Gastrocnemius medialis (tissue), 4 donors: ENCODE measurements around the gene KCNJ5. TPM values are rescaled to one million over a fixed set of nuclear protein-coding genes. Genes with fewer than 3 reads are reported as not detected.

ENCODE experiments used
- ATAC-seq, 2 donors: fragments of 150-250 bp; one replicate each; pipeline ENCODE4 v1.9.1; 2016
- DNase-seq, 2 donors: peaks; one replicate each; pipeline ENCODE4 v3.0.0-alpha.2; 2019
- H3K27ac ChIP-seq, 4 donors: fragments of 200-600 bp; sonication (generic); 1 replicate in 1 of 4; 2 replicates in 3 of 4; pipeline ENCODE4 v1.5.1; 2016 to 2018; ENCODE audit warnings: mild to moderate bottlenecking in 2 of 4, moderate library complexity in 1 of 4
- H3K27me3 ChIP-seq, 3 donors: fragments of 200-600 bp; sonication (generic) in 2 of 3; 1 replicate in 1 of 3; 2 replicates in 2 of 3; pipeline versions ENCODE4 v1.5.1 to v1.6.0; 2016 to 2019; ENCODE audit warnings: mild to moderate bottlenecking in 1 of 3, moderate library complexity in 1 of 3
- H3K36me3 ChIP-seq, 2 donors: fragments of 200-600 bp; sonication (generic) in 1 of 2; one replicate each; pipeline ENCODE4 v1.5.1; 2017 to 2018
- H3K4me1 ChIP-seq, 2 donors: fragments of 200-600 bp; sonication (generic) in 1 of 2; one replicate each; pipeline ENCODE4 v1.5.1; 2016 to 2017; ENCODE audit warnings: mild to moderate bottlenecking in 2 of 2
- H3K4me3 ChIP-seq, 4 donors: fragments of 200-600 bp; sonication (generic) in 3 of 4; 1 replicate in 1 of 4; 2 replicates in 3 of 4; pipeline ENCODE4 v1.5.1; 2016 to 2019; ENCODE audit warnings: mild to moderate bottlenecking in 2 of 4
- H3K9me3 ChIP-seq, 3 donors: fragments of 200-600 bp; sonication (generic) in 2 of 3; 1 replicate in 1 of 3; 2 replicates in 2 of 3; pipeline ENCODE4 v1.5.1; 2016 to 2019
- POLR2A ChIP-seq, 2 donors: fragments of 450-650 bp; IDR thresholded peaks; one replicate each; pipeline ENCODE4 v1.6.1; 2017; ENCODE audit warnings: antibody characterized with exemption in 2 of 2, mild to moderate bottlenecking in 2 of 2, moderate library complexity in 2 of 2
- in situ Hi-C, 4 donors: fragments of 200-750 bp; cut with MboI; loops; one replicate each; pipeline versions ENCODE4 v1.15.0 to v1.8.0; 2017; ENCODE audit warnings: low sequenced_read_pairs in 4 of 4
- intact Hi-C: fragments of 100-400 bp; cut with DNase I; formaldehyde crosslinking; loops from one replicate; pipeline ENCODE4 v1.15.1; 2023; ENCODE audit warnings: low total_unique reads
- total RNA-seq, 4 donors: library from RNA; depleted of rRNA; stranded (reverse); fragments of >200 nt; gene quantifications; one replicate each; pipeline versions ENCODE4 v1.1.0 to v1.2.3, GENCODE V29; 2016
- TF ChIP-seq, protein P1 (sequence below), 5 experiments: fragments of 450-650 bp in 3 of 5; fragments of 200-600 bp in 2 of 5; sonication (generic) in 2 of 5; IDR thresholded peaks in 4 of 5; conservative IDR thresholded peaks in 1 of 5; 1 replicate in 4 of 5; 2 replicates in 1 of 5; pipeline ENCODE4 v1.5.1; 2016 to 2019; ENCODE audit warnings: antibody characterized with exemption in 5 of 5, mild to moderate bottlenecking in 3 of 5, moderate library complexity in 3 of 5

KCNJ5 gene
- total RNA-seq, 4 donors from 2014 or later: 0.24 to 0.46 TPM; not detected in 2

DNA sequence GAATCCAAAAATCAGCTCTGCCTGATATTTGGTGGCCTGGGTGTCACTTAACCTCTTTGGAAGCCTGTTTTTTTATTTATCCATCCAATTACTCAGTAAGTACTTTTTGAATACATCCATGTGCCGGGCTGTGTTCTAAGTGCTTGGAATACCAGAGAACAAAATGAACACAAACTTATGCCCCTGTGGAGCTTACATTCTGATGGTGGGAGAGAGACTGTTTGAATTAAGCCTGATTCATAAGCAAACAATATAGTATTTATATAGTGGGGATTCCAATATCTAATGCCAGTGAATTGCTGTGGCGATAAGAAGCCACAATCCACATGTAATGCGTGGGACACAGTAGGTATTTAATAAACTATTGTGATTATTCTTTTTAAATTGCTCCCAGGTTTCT is 19.4 kb downstream of the KCNJ5 start:
- no peak for ATAC-seq
- Histone ChIP-seq H3K36me3 (no peaks in the 10 kb centered on the region), H3K9me3 (no peaks in the 10 kb centered on the region), H3K27ac (no peak overlapping the region), H3K27me3 (peaks cover 23 to 29% (median 23%) of the 10 kb centered on the region in 3 donors), H3K4me1 (peaks cover 1 to 10% of the 10 kb centered on the region in 2 donors), H3K4me3 (no peak overlapping the region)
- intact Hi-C loops (no loop called here), in situ Hi-C loops (loop anchor here in 1 of 4 donors (25.0 kb wide), 1 partner anchor 102 kb away; no protein-coding TSS in a partner anchor)
- TF ChIP-seq POLR2A (IDR thresholded peaks at IDR 0.05): no peak
- DNase-seq: no peak

DNA sequence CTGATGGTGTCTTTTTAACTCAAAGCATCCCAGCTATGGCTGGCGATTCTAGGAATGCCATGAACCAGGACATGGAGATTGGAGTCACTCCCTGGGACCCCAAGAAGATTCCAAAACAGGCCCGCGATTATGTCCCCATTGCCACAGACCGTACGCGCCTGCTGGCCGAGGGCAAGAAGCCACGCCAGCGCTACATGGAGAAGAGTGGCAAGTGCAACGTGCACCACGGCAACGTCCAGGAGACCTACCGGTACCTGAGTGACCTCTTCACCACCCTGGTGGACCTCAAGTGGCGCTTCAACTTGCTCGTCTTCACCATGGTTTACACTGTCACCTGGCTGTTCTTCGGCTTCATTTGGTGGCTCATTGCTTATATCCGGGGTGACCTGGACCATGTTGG is 20.1 kb downstream of the KCNJ5 start:
- intact Hi-C loops: no loop called here
- H3K9me3 ChIP-seq: no peaks in the 10 kb centered on the region
- DNase-seq (no peak), ATAC-seq (no peak)
- peaks cover 0 to 10% of the 10 kb centered on the region in 2 donors for H3K4me1 ChIP-seq
- H3K4me3 ChIP-seq: no peak overlapping the region
- no peaks in the 10 kb centered on the region for H3K36me3 ChIP-seq
- H3K27me3 ChIP-seq: peaks cover 18 to 23% (median 20%) of the 10 kb centered on the region in 3 donors
- TF ChIP-seq, protein P1, sequence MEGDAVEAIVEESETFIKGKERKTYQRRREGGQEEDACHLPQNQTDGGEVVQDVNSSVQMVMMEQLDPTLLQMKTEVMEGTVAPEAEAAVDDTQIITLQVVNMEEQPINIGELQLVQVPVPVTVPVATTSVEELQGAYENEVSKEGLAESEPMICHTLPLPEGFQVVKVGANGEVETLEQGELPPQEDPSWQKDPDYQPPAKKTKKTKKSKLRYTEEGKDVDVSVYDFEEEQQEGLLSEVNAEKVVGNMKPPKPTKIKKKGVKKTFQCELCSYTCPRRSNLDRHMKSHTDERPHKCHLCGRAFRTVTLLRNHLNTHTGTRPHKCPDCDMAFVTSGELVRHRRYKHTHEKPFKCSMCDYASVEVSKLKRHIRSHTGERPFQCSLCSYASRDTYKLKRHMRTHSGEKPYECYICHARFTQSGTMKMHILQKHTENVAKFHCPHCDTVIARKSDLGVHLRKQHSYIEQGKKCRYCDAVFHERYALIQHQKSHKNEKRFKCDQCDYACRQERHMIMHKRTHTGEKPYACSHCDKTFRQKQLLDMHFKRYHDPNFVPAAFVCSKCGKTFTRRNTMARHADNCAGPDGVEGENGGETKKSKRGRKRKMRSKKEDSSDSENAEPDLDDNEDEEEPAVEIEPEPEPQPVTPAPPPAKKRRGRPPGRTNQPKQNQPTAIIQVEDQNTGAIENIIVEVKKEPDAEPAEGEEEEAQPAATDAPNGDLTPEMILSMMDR (IDR thresholded peaks at IDR 0.05 in 4 of 5, conservative IDR thresholded peaks at IDR 0.05 in 1 of 5): no peak
- no peak for TF ChIP-seq POLR2A (IDR thresholded peaks at IDR 0.05)
- H3K27ac ChIP-seq: no peak overlapping the region
- in situ Hi-C loops: loop anchor here in 1 of 4 donors (25.0 kb wide), 1 partner anchor 101 kb away; no protein-coding TSS in a partner anchor

DNA sequence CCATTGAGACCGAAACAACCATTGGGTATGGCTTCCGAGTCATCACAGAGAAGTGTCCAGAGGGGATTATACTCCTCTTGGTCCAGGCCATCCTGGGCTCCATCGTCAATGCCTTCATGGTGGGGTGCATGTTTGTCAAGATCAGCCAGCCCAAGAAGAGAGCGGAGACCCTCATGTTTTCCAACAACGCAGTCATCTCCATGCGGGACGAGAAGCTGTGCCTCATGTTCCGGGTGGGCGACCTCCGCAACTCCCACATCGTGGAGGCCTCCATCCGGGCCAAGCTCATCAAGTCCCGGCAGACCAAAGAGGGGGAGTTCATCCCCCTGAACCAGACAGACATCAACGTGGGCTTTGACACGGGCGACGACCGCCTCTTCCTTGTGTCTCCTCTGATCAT is 20.5 kb downstream of the KCNJ5 start:
- Histone ChIP-seq H3K27me3 (peaks cover 13 to 18% (median 16%) of the 10 kb centered on the region in 3 donors), H3K27ac (no peak overlapping the region), H3K4me3 (no peak overlapping the region), H3K9me3 (no peaks in the 10 kb centered on the region), H3K4me1 (peaks cover 0 to 10% of the 10 kb centered on the region in 2 donors), H3K36me3 (no peaks in the 10 kb centered on the region)
- no peak for ATAC-seq
- intact Hi-C loops: no loop called here
- in situ Hi-C loops: loop anchor here in 1 of 4 donors (25.0 kb wide), 1 partner anchor 101 kb away; no protein-coding TSS in a partner anchor
- no peak for DNase-seq
- TF ChIP-seq POLR2A (IDR thresholded peaks at IDR 0.05): no peak
- TF ChIP-seq, protein P1 (IDR thresholded peaks at IDR 0.05 in 4 of 5, conservative IDR thresholded peaks at IDR 0.05 in 1 of 5): no peak

DNA sequence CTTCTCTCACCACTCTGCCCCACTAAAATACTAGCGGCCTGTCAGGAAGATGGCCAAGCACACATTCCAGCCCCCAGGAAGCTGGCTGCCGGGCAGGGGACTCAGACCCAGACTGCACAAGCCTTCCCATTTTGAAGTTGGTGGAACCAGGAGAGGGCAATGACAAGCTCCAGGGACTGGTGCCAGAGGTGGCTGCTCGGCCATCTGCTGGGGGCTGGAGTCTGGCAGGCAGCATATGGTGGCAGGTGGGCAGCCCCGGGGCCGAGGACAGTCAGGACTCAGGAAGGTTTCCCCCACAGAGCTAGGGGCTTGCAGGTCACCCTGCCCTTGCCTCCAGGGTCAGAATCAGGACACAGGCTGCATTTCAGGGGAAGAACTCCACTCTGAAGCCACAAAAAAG is 22.6 kb downstream of the KCNJ5 start:
- no peak for ATAC-seq
- in situ Hi-C loops (loop anchor here in 1 of 4 donors (25.0 kb wide), 1 partner anchor 98 kb away; no protein-coding TSS in a partner anchor), intact Hi-C loops (no loop called here)
- Histone ChIP-seq H3K27ac (no peak overlapping the region), H3K4me1 (peaks cover 0 to 2% of the 10 kb centered on the region in 2 donors), H3K27me3 (peaks cover 0 to under 1% (median 0%) of the 10 kb centered on the region in 3 donors), H3K4me3 (no peak overlapping the region), H3K9me3 (no peaks in the 10 kb centered on the region), H3K36me3 (no peaks in the 10 kb centered on the region)
- no peak for DNase-seq
- TF ChIP-seq, protein P1 (IDR thresholded peaks at IDR 0.05 in 4 of 5, conservative IDR thresholded peaks at IDR 0.05 in 1 of 5): no peak
- no peak for TF ChIP-seq POLR2A (IDR thresholded peaks at IDR 0.05)

DNA sequence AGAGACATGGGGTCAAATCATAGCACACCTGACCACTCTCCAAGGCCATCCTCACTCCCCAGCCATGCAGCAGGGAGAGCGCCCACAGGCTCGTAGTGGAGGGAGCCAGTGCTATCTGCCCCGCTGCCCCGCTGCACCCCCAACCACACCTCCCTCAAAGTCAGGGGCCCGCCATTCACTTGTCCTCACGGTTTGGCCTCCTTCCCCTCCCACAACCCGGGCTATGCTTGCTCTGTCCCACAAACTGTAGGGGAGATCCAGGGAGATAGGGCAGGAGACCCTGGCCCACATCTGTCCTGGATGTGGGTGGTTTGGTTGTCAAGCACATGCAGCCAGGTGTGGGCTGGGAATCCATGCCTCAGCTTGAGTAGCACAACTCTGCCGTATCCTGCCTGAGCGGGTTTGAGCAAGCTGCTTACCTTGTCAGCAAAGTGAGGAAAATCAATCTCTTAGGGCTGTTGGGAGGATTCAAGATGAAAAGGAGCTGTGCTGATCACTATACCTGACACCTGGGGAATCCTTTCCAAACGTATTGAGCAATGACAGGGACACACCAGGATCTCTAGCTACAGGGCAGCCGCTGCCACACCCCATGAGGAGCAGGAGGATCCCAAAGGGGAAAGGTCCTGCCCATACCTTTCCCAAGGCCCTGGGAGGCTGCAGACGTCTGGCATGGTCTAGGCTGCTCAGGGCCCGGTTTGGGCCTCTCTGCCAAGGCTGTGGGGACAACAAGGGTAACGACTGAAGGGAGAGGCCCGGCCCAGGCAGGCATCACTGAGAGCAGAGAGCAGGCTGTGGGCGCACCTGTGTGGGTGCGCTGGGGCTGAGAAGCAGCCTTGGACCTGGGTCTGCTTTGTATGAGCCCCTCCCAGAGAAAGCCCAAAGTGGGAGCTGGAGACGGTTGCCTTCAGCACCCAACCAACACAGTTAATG is 23.3 kb downstream of the KCNJ5 start:
- in situ Hi-C loops (loop anchor here in 1 of 4 donors (25.0 kb wide), 1 partner anchor 98 kb away; no protein-coding TSS in a partner anchor), intact Hi-C loops (no loop called here)

More for the DNA sequence above, 23.3 kb downstream of the KCNJ5 start:
- Histone ChIP-seq H3K27ac (no peak overlapping the region), H3K4me1 (no peaks in the 10 kb centered on the region), H3K9me3 (no peaks in the 10 kb centered on the region), H3K4me3 (no peak overlapping the region), H3K27me3 (no peaks in the 10 kb centered on the region), H3K36me3 (no peaks in the 10 kb centered on the region)
- DNase-seq (no peak), ATAC-seq (no peak)
- no peak for TF ChIP-seq POLR2A (IDR thresholded peaks at IDR 0.05)
- TF ChIP-seq, protein P1 (IDR thresholded peaks at IDR 0.05 in 4 of 5, conservative IDR thresholded peaks at IDR 0.05 in 1 of 5): no peak
